Measurements from ENCODE around the gene ING5.

The ING5 gene

GRCh38 chr2:241752689-241753276 lies 50.9 kb downstream of the ING5 start:
- no peak overlapping the region for H3K27ac ChIP-seq
- TF ChIP-seq, protein P1, sequence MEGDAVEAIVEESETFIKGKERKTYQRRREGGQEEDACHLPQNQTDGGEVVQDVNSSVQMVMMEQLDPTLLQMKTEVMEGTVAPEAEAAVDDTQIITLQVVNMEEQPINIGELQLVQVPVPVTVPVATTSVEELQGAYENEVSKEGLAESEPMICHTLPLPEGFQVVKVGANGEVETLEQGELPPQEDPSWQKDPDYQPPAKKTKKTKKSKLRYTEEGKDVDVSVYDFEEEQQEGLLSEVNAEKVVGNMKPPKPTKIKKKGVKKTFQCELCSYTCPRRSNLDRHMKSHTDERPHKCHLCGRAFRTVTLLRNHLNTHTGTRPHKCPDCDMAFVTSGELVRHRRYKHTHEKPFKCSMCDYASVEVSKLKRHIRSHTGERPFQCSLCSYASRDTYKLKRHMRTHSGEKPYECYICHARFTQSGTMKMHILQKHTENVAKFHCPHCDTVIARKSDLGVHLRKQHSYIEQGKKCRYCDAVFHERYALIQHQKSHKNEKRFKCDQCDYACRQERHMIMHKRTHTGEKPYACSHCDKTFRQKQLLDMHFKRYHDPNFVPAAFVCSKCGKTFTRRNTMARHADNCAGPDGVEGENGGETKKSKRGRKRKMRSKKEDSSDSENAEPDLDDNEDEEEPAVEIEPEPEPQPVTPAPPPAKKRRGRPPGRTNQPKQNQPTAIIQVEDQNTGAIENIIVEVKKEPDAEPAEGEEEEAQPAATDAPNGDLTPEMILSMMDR (IDR thresholded peaks at IDR 0.05): no peak
- no peak for TF ChIP-seq ZFX (IDR thresholded peaks at IDR 0.05; ENCODE audit: borderline replicate concordance)

GRCh38 chr2:241753493-241753892 lies 51.7 kb downstream of the ING5 start:
- TF ChIP-seq ZFX (IDR thresholded peaks at IDR 0.05; ENCODE audit: borderline replicate concordance): no peak
- TF ChIP-seq, protein P1 (IDR thresholded peaks at IDR 0.05): no peak
- no peak overlapping the region for H3K27ac ChIP-seq

DNA sequence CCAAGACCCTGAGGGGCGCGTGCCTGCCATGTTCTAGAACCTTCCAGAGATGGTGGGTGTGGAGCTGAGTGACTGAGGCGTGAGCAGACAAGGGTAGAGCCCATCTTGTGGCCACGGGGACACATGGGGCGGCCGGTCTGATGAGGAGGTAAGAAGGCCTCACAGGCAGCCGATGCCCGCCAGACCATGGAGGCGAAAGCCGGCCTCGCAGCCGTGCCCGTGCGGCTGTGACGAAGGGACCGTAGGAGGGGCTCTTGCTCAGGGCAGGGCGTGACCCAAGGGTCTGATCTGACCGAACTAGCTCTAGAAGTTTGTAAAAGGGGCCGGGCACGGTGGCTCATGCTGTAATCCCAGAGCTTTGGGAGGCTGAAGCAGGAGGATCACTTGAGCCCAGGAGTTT lies 52.2 kb downstream of the ING5 start:
- no peak overlapping the region for H3K27ac ChIP-seq
- no peak for TF ChIP-seq ZFX (IDR thresholded peaks at IDR 0.05; ENCODE audit: borderline replicate concordance)
- TF ChIP-seq, protein P1 (IDR thresholded peaks at IDR 0.05): no peak

GRCh38 chr2:241755166-241755565 lies 53.3 kb downstream of the ING5 start:
- TF ChIP-seq ZFX (IDR thresholded peaks at IDR 0.05; ENCODE audit: borderline replicate concordance): no peak
- TF ChIP-seq, protein P1 (IDR thresholded peaks at IDR 0.05): no peak
- H3K27ac ChIP-seq: no peak overlapping the region

DNA sequence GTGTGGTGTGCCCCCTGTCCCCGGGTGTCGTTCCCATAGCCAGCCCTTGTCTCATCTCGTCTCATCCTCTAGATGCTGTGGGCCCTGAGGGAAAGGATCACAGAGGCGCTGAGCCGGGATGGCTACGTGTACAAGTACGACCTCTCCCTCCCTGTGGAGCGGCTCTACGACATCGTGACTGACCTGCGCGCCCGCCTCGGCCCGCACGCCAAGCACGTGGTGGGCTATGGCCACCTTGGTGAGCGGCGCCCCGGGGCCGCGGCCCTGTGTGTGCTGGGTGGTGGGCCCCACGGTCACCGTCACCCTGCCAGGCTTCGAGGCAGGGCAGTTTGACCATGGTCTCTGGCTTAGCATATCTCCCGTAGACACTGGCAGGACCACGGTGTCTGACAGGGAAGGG lies 53.9 kb downstream of the ING5 start:
- H3K27ac ChIP-seq: no peak overlapping the region
- TF ChIP-seq, protein P1 (IDR thresholded peaks at IDR 0.05): no peak
- TF ChIP-seq ZFX (IDR thresholded peaks at IDR 0.05; ENCODE audit: borderline replicate concordance): no peak

DNA sequence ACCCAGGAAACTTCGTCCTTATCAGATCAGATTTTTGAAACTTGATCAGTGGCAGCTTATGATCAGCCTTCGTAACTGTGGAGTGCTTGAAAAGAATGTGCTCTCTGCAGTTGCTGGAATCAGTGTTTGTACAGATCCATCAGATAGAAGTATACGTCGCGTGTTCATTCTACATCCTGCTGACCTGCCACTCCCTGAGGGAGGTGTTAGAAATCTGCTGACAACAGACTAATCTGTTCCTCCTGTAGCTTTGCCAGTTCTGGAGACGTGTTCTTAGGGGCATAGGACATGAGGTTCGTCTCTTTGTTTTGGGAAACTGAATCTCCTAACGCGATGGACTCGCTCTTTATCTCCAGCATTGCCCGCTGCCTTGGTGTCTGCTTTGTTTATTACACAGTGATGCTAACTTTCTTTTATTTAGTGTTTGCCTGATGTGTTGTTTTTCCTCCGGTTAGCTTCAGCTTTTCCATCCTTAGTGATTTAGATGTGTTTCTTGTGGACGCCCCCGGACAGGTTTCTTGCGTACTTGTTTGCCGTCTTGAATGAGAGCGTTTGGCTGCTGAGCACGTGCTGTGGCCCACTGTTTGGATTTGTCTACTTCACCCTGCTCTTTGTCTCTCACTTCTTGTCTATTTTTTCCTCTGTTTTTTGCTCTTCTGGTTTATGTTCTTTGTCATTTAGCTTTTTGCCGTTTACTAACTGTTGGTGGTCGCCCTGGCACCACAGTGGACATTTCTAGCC lies 57.4 kb downstream of the ING5 start:
- TF ChIP-seq, protein P1 (IDR thresholded peaks at IDR 0.05): no peak
- no peak for TF ChIP-seq ZFX (IDR thresholded peaks at IDR 0.05; ENCODE audit: borderline replicate concordance)
- peak overlapping the region; percentile 54 for H3K27ac ChIP-seq

DNA sequence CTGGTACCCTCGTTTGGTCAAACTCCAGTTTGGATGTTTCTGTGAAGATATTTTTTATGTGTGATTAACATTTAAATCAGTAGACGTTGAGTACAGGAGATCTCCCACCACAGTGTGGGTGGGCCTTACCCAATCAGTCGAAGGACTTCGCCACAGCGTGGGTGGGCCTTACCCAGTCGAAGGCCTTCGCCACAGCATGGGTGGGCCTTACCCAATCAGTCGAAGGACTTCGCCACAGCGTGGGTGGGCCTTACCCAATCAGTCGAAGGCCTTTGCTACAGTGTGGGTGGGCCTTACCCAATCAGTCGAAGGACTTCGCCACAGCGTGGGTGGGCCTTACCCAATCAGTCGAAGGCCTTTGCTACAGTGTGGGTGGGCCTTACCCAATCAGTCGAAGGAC lies 58.1 kb downstream of the ING5 start:
- H3K27ac ChIP-seq: peak overlapping the region; percentile 54; the same call in 1 of the 2 replicates
